Stimulated activated CD4-positive, alpha-beta T cell treated with anti-CD3 and anti-CD28 coated beads, Interleukin-2, amount 100 ng/mL, for 24 hours (primary cell): Measurements from ENCODE around the gene RO60.
"Not testable (repeated sequence)": the region's sequence is repeated elsewhere in the genome, so short reads cannot be mapped to it uniquely, and the experiment has no call there.

ENCODE experiments used
- DNase-seq, 2 donors: peaks; one replicate each; pipeline ENCODE4 v3.0.0-alpha.2; 2020

Gene RO60

DNA sequence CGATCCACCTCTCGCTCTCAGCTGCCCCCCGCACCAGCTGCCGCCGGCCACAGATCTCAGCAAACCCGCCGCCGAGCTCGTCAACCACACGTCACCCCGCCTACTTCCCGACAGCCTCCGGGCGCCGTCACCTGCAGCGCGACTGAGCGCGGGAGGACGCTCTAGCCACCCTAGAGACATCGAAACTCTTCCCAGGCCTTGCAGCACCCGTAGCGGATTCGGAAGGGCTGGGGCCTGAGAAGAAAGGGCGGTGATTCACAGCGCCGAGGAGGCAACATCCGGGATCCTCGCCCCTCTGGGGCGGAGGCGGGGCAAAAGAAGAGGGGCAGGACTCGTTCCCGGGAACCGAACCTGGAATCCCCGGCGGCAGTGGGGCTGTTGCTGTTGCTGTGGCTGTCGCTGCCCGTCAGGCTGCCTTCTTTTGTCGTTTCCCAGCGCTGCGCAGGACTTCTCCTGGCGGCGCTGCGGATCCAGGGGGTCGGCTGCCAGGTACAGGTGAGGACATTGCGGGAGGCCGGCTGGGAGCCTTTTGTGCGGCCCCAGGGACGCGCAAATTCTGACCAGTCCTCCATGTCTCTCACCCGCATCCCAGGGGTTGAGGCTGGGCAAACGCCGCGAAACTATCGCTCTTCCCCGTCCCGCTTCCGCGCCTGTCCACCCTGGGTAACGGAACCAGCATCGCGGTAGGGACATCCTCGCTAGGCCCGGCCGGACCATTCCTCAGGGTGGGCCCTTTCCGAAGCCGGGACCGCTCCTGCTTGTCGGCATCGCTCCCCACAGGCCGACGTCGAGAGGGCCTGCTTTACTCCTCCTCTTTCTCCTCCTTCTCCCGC, at the start of gene RO60, which contains the start of gene UCHL5:
Gene RO60 (plus strand): TSS at position 331 of the 833 bp plus-strand sequence. CDS start 9,443 bp downstream, outside the sequence.
Gene UCHL5 (minus strand): TSS at position 79 of the 833 bp plus-strand sequence. CDS start 100 bp downstream, outside the sequence.
- peak; percentile 92 to 94 for DNase-seq

DNA sequence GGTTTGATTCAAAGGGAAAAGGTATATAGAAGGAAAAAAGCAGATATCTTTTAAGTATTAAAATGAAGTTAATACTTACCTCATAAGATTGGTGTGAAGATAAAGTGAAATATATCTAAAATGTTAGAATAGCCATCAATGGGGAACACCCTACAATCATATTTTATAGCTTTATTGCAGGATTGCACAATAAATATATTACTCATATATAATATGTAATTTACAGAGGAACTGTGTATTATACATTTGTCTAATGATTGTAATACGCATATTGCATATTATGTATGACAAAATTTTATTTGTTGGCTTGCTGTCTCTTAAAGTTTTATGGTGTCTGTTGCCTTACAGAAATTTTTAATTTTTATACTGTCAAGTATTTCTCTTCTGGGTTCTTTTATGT, 48.0 kb upstream of the RO60 start:
- no peak for DNase-seq

DNA sequence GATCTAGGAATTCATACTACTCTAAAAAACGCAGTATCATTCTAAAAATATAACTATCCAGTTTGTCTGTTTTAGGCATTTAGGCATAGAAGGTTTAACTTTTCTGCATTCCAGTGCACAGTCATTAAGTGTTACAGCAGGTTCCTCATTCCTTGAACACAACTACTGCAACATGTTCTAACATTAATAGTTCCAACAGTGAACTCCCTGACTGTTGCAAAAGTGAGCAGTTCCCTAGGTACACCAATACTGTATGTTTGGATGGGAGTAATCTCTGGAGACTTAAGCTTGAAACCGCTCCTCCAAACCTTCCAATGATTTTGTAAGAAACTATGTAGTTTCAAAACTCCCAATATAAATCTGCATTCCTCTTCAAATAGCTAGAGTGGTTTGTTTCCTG, 46.4 kb upstream of the RO60 start:
- no peak for DNase-seq

DNA sequence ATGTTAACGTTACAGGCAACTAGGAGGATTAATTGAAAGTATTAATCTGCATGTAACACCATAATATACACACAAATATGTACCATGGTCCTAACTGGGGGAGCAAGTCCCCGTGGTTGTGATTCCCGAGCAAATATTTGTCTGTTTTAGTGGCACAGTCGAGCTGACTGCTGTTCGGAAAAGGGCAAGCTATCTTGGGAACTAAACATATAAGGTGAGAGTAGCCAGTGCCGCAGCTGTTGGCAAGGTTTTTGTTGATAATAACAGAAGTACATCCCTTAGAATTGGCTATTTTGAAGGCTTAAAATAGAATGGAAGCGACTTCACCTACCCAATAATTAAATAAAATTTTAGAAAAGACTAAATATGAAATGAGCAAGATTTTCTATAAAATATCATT, 45.7 kb upstream of the RO60 start:
- DNase-seq: no peak

- no peak for DNase-seq
Measured at GRCh38 chr1:193014400-193014799, 45.0 kb upstream of the RO60 start.

- DNase-seq: no peak
Measured at GRCh38 chr1:193016788-193017187, 42.6 kb upstream of the RO60 start.

DNA sequence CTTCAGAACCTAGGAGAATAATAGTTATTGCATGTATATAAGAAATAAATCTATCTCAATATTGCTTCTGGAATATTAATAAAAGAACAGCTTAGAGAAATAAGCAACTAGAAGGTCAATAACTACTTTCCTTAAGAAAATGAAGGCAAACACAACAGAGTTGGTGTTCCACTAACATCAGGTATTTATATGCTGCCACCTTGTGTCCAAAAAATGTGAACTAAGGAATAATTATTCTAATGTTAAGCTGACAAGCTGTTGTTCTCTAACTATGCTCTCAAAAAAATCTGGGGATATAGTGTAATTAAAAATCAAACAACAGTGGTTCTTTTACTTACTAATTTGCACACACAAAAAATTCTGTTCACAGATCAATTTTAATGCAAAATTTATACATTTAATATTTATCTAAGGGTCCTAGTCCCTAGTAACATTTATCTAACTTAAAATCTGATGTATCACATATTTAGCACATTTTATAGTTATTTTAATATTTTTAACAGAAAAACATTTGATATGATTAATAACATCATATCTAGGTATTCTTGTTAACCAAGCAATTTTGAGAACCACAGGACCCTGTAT, 39.9 kb upstream of the RO60 start:
- DNase-seq: no peak

GRCh38 chr1:193025218-193025617, 34.2 kb upstream of the RO60 start:
- no peak for DNase-seq

- no peak for DNase-seq
Measured at GRCh38 chr1:193030280-193030679, 29.1 kb upstream of the RO60 start.

- no peak for DNase-seq
Measured at GRCh38 chr1:193031431-193031830, 28.0 kb upstream of the RO60 start.

- DNase-seq: not testable (repeated sequence)
Measured at GRCh38 chr1:193032643-193033427, 26.6 kb upstream of the RO60 start.

GRCh38 chr1:193033610-193034009, 25.8 kb upstream of the RO60 start:
- no peak for DNase-seq

- no peak for DNase-seq
Measured at GRCh38 chr1:193036337-193037047, 22.9 kb upstream of the RO60 start.

- DNase-seq: no peak
Measured at GRCh38 chr1:193040011-193040410, 19.4 kb upstream of the RO60 start.

GRCh38 chr1:193042766-193043691, 16.4 kb upstream of the RO60 start:
- no peak for DNase-seq

DNA sequence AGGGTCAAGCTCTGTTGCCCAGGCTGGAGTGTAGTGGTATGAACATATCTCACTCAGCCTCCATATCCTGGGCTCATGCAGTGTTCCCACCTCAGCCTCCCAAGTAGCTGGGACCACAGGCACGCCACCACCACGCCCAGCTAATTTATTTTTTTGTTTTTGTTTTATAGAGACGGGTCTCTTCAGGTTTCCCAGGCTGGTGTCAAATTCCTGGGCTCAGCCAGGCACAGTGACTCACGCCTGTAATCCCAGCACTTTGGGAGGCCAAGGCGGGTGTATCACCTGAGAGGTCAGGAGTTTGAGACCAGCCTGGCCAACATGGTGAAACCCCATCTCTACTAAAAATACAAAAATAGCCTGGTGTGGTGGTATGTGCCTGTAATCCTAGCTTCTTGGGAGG, 10.5 kb upstream of the RO60 start:
- not testable (repeated sequence) for DNase-seq

- no peak for DNase-seq
Measured at GRCh38 chr1:193054169-193054675, 5.2 kb upstream of the RO60 start.

GRCh38 chr1:193058529-193059281, 707 bp upstream of the RO60 start:
- peak; percentile 65 to 68 for DNase-seq

- no peak for DNase-seq
Measured at GRCh38 chr1:193060115-193060403, 647 bp downstream of the RO60 start.

DNA sequence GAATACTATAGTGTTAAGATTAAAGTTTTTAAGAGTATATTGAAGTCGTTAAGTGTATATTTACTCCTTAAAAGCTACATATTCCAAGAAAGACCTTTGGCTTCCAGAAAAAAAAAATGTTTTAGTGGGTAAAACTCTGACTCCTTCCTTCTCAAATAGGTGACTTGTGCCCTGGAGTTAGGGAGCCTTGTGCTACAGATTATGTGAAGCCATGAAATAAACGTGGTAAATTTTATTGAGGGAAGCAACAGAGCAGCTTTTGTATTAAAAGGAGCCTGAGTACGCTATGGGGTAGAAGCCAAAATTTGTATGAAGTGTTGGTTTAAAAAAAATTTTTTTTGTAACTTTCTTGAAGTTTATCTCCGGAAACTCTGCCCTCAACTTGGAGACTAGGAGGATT, 994 bp downstream of the RO60 start:
- no peak for DNase-seq

GRCh38 chr1:193060938-193061337, 1.5 kb downstream of the RO60 start:
- DNase-seq: no peak
